Measurements from ENCODE around the gene GARS1.
"Not testable (repeated sequence)": the region's sequence is repeated elsewhere in the genome, so short reads cannot be mapped to it uniquely, and the experiment has no call there.

Gene GARS1

DNA sequence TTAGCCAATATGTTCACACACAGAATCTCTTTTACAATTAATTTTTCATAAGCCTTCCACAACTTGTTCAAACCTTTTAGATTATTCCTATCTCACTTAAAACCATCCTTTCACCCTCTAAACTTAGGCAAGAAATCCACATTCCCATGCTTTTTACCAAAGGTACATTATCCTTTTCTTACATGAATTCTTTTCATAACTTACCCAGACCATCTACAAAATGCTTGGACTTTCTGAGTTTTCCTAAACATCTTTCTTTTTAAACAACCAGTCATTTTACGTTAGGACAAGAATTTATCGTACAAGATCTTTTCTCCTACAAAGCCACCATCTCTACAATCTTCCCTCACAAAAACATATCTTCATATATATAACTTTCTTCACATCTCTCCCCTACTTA, 18.8 kb upstream of the GARS1 start:
- DNase-seq = no peak

GRCh38 chr7:30583181-30583580, 11.5 kb upstream of the GARS1 start:
- DNase-seq = no peak

GRCh38 chr7:30584415-30584814, 10.3 kb upstream of the GARS1 start:
- no peak for DNase-seq

DNA sequence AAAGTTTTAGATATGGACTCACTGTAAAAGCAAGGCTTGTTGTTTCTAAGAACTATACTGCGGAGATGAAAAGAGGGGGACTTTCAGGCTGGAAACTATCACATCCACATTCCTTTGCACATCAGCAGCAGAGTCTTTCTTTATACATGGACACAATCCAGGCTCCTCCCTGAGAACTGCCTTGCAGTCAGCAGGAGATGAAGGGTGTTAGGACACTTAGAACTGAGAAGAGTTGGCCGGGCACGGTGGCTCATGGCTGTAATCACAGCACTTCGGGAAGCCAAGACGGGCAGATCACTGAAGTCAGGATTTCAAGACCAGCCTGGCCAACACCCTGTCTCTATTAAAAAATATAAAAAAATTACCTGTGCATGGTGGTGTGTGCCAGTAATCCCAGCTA, 9.7 kb upstream of the GARS1 start:
- DNase-seq = no peak

- DNase-seq = no peak
Observed at GRCh38 chr7:30585675-30586074, 9.0 kb upstream of the GARS1 start.

DNA sequence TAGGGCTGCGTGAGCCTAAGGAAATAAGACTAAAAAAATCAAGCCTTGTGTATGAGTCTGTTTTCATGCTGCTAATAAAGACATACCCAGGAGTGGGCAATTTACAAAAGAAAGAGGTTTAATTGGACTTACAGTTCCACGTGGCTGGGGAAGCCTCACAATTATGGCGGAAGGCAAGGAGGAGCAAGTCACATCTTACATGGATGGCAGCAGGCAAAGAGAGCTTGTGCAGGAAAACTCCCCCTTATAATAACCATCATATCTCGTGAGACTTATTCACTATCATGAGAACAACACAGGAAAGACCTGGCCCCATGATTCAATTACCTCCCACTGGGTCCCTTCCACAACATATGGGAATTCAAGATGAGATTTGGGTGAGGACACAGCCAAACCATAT, 7.1 kb upstream of the GARS1 start:
- not testable (repeated sequence) for DNase-seq

- DNase-seq = no peak
Observed at GRCh38 chr7:30589111-30589510, 5.6 kb upstream of the GARS1 start.

DNA sequence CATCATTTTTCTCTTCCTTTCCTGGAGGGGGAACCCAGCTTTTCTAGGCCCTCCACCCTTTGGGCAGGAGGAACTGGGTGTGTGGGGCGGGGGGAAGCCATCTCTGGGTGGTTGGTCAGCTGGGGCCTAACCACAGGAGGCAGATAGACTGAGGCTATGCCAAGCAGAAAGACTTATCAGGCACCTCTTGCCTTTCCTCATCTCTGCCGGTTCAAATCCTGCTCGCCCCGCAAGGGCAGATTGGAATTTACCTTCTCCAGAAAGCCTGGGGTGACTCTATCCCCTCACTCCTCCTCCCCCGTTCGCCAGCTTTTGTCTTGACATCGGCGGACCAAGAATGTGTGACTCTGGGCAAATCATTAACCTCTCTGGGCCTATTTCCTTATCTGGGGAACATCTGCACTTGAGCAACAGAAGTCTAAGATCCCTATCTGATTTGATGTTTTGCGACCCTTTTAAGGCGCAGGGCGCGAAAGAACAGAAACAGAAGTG, 584 bp upstream of the GARS1 start:
- peak; percentile 57 for DNase-seq

- peak; percentile 17 for DNase-seq
Observed at GRCh38 chr7:30595436-30596013, 847 bp downstream of the GARS1 start.

- peak; percentile 56 for DNase-seq
Observed at GRCh38 chr7:30596014-30596641, 1.4 kb downstream of the GARS1 start.

- no peak for DNase-seq
Observed at GRCh38 chr7:30596721-30597120, 2.0 kb downstream of the GARS1 start.

DNA sequence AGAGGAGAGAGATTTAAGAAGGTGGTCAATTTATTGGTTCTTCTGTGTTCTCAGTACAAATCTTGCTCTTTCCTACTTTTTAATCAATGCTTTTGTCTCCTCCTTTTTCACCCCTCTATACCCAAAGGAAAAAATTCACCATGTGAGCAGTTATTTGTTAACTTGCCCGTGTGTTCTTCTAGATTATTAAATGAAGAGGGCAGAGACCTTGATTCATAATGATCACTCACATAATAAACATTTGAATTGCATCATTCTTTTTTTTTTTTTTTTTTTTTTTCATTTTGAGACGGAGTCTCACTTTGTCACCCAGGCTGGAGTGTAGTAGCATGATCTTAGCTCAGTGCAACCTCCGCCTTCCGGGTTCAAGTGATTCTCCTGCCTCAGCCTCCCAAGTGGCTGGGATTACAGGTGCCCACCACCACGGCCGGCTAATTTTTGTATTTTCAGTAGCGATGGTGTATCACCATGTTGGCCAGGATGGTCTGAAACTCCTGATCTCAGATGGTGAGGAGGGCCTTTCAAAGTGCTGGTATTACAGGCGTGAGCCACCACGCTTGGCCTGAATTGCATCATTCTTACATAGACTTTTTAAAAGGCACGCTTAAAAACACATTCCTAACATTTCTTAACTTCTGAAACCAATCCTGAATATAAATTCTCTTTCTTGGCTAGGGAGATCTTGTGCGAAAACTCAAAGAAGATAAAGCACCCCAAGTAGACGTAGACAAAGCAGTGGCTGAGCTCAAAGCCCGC, 3.6 kb downstream of the GARS1 start:
- DNase-seq = no peak

DNA sequence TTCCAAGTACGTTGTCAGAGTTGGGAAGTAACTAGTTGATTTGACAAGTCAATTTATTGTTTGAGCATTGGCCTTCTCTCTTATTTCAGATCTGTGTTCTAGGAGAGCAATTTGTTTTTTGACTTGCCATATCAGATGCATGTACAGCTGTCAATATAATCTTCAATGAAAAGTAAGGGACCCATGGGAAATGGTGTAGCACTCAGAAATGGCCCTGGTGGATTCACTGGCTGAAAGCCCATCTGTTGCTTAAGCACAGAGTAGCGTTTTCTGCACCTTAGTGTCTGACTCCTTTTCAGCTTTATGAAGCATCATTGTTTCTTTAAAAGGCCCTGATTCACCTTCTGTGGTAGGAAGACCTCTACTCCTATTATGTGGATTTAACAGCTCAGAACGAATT, 10.2 kb downstream of the GARS1 start:
- no peak for DNase-seq

- DNase-seq = no peak
Observed at GRCh38 chr7:30605832-30606231, 11.2 kb downstream of the GARS1 start.

GRCh38 chr7:30612658-30613265, 18.1 kb downstream of the GARS1 start:
- peak; percentile 13 for DNase-seq

GRCh38 chr7:30613366-30614325, 19.0 kb downstream of the GARS1 start:
- no peak for DNase-seq

DNA sequence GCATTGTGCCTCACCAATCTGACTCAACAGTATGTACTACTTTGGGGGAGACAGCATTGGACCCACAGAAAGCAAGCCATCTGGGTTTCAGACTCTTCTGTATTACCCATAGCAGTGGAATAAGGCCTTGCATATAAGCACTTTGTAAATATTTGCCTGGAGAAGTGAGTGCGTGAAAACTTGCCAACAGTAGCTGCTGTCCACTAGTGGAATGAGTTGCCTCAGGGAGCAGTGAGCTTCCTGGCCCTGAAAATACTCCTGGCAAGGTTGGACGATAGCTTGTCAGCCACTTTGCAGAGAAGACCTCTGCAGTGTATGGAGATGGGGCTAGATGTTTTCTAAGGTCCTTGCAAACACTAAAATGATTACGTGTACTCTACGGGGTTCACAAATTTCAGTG, 21.6 kb downstream of the GARS1 start:
- DNase-seq = no peak

DNA sequence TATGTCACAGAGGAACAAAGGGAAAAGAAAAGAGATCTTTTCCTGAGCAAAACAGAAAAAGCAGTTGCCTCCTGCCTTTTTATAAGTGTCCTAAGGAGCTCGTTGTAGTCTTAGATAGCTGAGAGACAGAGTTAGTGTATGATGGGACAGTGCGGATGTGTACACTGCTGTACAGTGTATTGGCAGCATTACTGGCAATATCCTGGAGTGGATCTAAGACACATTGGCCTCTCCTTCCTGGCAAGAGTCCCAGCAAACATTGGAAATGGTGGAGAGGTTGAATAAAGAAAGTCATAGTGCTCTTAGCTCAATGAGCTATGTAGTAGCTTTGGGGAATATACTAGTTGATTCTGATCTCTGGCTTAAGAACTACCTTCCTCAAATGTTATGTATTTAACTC, 22.7 kb downstream of the GARS1 start:
- DNase-seq = no peak

DNA sequence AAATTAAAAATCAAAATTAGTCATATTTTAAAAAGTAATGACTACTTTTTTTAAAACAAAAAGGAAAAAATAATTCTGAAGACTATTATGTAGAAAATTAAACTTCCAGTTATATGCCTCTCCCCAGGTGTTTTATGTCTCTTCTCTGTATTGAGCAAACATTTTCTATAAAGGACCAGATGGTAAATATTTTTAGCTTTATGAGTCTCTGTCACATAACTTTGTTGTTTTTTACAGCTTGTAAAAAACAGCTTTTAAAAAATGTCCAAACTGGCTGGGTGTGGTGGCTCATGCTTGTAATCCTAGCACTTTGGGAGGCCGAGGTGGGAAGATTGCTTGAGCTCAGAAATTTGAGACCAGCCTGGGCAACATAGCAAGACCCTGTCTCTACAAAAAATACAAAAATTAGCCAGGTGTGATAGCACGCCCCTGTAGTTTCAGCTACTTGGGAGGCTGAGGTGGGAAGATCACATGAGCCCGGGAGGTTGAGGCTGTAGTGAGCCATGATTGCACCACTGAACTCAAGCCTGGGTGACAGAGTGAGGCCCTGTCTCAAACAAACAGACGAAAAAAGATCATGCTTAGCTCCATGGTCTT, 23.5 kb downstream of the GARS1 start:
- no peak for DNase-seq

DNA sequence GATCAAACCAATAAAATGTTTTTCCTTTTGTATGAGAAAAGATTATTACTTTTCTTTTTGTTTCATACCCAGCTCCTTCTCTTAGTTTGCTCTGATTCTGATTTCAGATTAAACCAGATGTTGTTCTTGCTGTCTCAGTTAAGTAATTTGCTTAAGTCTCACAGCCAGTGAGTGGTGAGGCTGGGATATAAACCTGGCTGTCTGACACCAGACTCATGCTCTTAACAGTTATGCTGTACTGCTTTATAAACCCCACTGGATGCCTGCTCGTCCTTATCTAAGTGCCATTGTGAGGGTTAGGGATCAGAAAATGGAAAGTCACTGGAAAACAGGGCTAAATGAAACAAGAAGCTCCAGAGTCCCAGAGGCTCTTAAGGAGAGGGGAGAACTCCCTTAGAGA, 24.3 kb downstream of the GARS1 start:
- no peak for DNase-seq

DNA sequence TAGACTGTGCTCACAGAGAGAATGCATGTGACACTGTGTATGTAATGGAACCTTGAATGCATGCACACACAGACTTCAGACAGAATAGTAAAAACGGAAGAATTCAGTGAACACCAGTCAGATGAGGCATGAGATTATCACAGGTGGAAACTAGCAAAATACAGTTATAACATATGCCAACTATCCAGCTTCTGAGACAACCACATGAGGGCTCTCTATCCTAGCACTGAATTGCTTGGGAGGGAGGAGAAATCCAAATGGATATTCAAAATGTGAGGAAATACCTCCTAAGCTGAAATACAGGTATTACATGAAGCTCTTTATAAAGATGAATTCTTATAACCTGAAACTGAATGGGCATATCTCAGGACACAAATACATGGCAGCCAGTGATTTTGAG, 30.6 kb downstream of the GARS1 start:
- no peak for DNase-seq

DNA sequence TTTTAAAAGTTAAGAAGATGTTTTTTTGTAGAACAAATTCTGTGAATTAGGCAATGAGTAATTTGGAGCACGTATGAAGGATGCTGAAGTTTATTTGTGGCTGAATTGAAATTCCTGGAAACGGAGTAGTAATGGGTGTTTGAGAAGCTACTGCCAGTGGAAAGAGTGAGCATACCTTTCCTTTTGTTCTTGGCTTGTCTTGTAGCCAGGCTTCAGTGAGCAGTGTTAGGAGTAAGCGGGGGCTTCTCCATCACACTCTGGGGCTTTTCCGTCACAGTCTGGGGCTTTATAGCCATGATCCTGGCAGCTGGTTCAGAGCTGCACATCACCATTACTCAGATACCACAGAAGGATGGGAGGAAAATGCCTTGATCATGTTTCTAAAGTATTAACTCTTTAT, 32.3 kb downstream of the GARS1 start:
- DNase-seq = peak; percentile 42
